K562 (cell line): ENCODE data around the gene MYOT. TPM values are rescaled to one million over a fixed set of nuclear protein-coding genes. Genes with fewer than 3 reads are reported as not detected.

Experiments used
- ATAC-seq: fragments of 200-7000 bp; cut with Tn5 transposase; 3 replicates; pipeline ENCODE4 v1.9.1; 2020; ENCODE audit warnings: moderate library complexity
- BruUV-seq: library from RNA; stranded (reverse); fragments of 400-500 nt; replicated peaks from 2 replicates; lab custom pipeline; 2021; lab: Mats Ljungman, UMichigan
- CTCF ChIA-PET: fragments of 300-600 bp; formaldehyde crosslinking; extraction: SDS; loops from one replicate; lab custom pipeline; 2021; ENCODE audit warnings: low intra/inter-chr PET ratio; lab: Yijun Ruan, JAX
- POLR2A ChIA-PET: fragments of 300-600, 350-650 bp; sonication (Branson Sonifier 250); formaldehyde crosslinking; extraction: SDS; loops from one replicate; lab custom pipeline; 2021; ENCODE audit warnings: antibody characterized with exemption, inconsistent platforms; lab: Yijun Ruan, JAX
- DNase-seq, 4 experiments: peaks; one replicate each; pipeline versions ENCODE4 v3.0.0 to v3.0.0-alpha.2; 2011 to 2018; ENCODE audit warnings: low spot score in 3 of 4, mixed read lengths in 3 of 4; ENCODE audit errors: extremely low read depth in 1 of 4
- FAIRE-seq: peaks from 2 replicates; lab custom pipeline; 2011; peaks lifted over from hg19 to GRCh38; lab: Jason Lieb, UNC
- H2AFZ ChIP-seq: 2 replicates; pipeline ENCODE4 v1.6.0; 2011; ENCODE audit warnings: low read depth, low read length, control low read depth, inconsistent platforms
- H3K27ac ChIP-seq: fragments of 200-600 bp; 3 replicates; pipeline ENCODE4 v1.8.0; 2011; ENCODE audit warnings: low read depth, mild to moderate bottlenecking, control low read depth, inconsistent platforms, low read length, moderate library complexity, mixed read lengths; ENCODE audit errors: extremely low read depth
- H3K27me3 ChIP-seq, 2 experiments: fragments of 300-600 bp in 1 of 2; 2 replicates in 1 of 2; 3 replicates in 1 of 2; pipeline versions ENCODE4 v1.6.0 to v1.8.0; 2011; ENCODE audit warnings: inconsistent platforms in 2 of 2, low read length in 2 of 2, mild to moderate bottlenecking in 1 of 2, mixed read lengths in 1 of 2, moderate library complexity in 1 of 2; ENCODE audit not compliant: control insufficient read depth in 2 of 2, insufficient read depth in 2 of 2
- H3K36me3 ChIP-seq: fragments of 300-600 bp; 3 replicates; pipeline ENCODE4 v1.8.0; 2011; ENCODE audit warnings: mild to moderate bottlenecking, low read length, inconsistent platforms; ENCODE audit not compliant: control insufficient read depth, insufficient read depth
- H3K4me1 ChIP-seq, 2 experiments: fragments of 200-600 bp in 1 of 2; replicated peaks in 1 of 2; 2 replicates in 1 of 2; 3 replicates in 1 of 2; pipeline versions ENCODE4 v1.5.1 to v1.8.0; 2011; ENCODE audit warnings: inconsistent platforms in 2 of 2, low read length in 2 of 2, mild to moderate bottlenecking in 1 of 2, mixed read lengths in 1 of 2, moderate library complexity in 1 of 2; ENCODE audit not compliant: control insufficient read depth in 2 of 2, insufficient read depth in 2 of 2
- H3K4me2 ChIP-seq: 2 replicates; pipeline ENCODE4 v1.6.1; 2011; ENCODE audit warnings: low read length, control low read depth, inconsistent platforms, mixed read lengths; ENCODE audit not compliant: insufficient read depth
- H3K4me3 ChIP-seq: fragments of 200-600 bp; sonication (generic), shearing (Covaris generic); 2 replicates; pipeline ENCODE4 v1.5.1; 2016; ENCODE audit warnings: control low read depth, inconsistent platforms
- H3K79me2 ChIP-seq: fragments of 200-600 bp; 3 replicates; pipeline ENCODE4 v1.8.0; 2011; ENCODE audit warnings: low read length, inconsistent platforms; ENCODE audit not compliant: control insufficient read depth, insufficient read depth
- H3K9ac ChIP-seq, 2 experiments: 2 replicates each; pipeline versions ENCODE4 v1.6.0 to v1.6.1; 2011; ENCODE audit warnings: low read depth in 2 of 2, low read length in 2 of 2, control low read depth in 1 of 2, inconsistent platforms in 1 of 2, mild to moderate bottlenecking in 1 of 2, mixed read lengths in 1 of 2; ENCODE audit not compliant: insufficient read depth in 1 of 2
- H3K9me1 ChIP-seq: one replicate; pipeline ENCODE4 v1.6.0; 2011; ENCODE audit warnings: inconsistent platforms, mild to moderate bottlenecking, low read length, moderate library complexity; ENCODE audit not compliant: control insufficient read depth, insufficient read depth
- H3K9me3 ChIP-seq: replicated peaks from 2 replicates; pipeline ENCODE4 v1.5.1; 2011; ENCODE audit warnings: low read depth, low read length, inconsistent platforms; ENCODE audit not compliant: control insufficient read depth, insufficient read depth
- H4K20me1 ChIP-seq: replicated peaks from 2 replicates; pipeline ENCODE4 v1.6.1; 2011; ENCODE audit warnings: low read length, inconsistent platforms, mixed read lengths; ENCODE audit not compliant: control insufficient read depth, insufficient read depth
- BCLAF1 ChIP-seq, 2 experiments: fragments of 450-650 bp in 1 of 2; IDR thresholded peaks; 2 replicates each; pipeline ENCODE4 v1.6.1; 2011 to 2017; ENCODE audit warnings: low read depth in 2 of 2, antibody characterized with exemption in 1 of 2, borderline replicate concordance in 1 of 2, low read length in 1 of 2, mild to moderate bottlenecking in 1 of 2, mixed read lengths in 1 of 2; ENCODE audit not compliant: control insufficient read depth in 1 of 2
- ETS1 ChIP-seq: conservative IDR thresholded peaks from 2 replicates; pipeline ENCODE4 v1.6.1; 2011; ENCODE audit warnings: low read depth, mild to moderate bottlenecking, low read length; ENCODE audit not compliant: control insufficient read depth
- HIVEP1 ChIP-seq: fragments of 250-450 bp; sonication (Bioruptor Pico); IDR thresholded peaks from 2 replicates; pipeline ENCODE4 v1.4.0; 2020; ENCODE audit warnings: mild to moderate bottlenecking
- KDM5B ChIP-seq: fragments of 200-600 bp; sonication (generic); IDR thresholded peaks from 2 replicates; pipeline ENCODE4 v1.6.1; 2012; ENCODE audit warnings: low read depth, mild to moderate bottlenecking, moderate library complexity, low read length, control low read depth, inconsistent platforms; ENCODE audit not compliant: insufficient replicate concordance
- KHSRP ChIP-seq: fragments of 450-650 bp; IDR thresholded peaks from 2 replicates; pipeline ENCODE4 v1.6.1; 2017
- PHB2 ChIP-seq: fragments of 450-650 bp; IDR thresholded peaks from 2 replicates; pipeline ENCODE4 v1.6.1; 2017; ENCODE audit warnings: low read depth
- TCF7 ChIP-seq: sonication (generic); IDR thresholded peaks from 2 replicates; pipeline ENCODE4 v1.6.1; 2016; ENCODE audit warnings: antibody characterized with exemption, borderline replicate concordance
- ZMIZ1 ChIP-seq, 2 experiments: fragments of 150-350 bp in 1 of 2; IDR thresholded peaks; 2 replicates each; pipeline ENCODE4 v1.6.1; 2012 to 2016; ENCODE audit warnings: low read depth in 2 of 2, low read length in 2 of 2, mild to moderate bottlenecking in 1 of 2, moderate library complexity in 1 of 2
- ZNF764 ChIP-seq: fragments of 250-450 bp; sonication (Bioruptor Pico); IDR thresholded peaks from 2 replicates; pipeline ENCODE4 v1.4.0; 2020; ENCODE audit warnings: low read depth, mild to moderate bottlenecking, moderate library complexity
- in situ Hi-C: fragments of 300-500 bp; cut with MboI; formaldehyde crosslinking; loops from 4 replicates; pipeline ENCODE4 v1.15.0; 2018; ENCODE audit warnings: inconsistent platforms, mixed read lengths
- intact Hi-C: fragments of 100-400 bp; cut with micrococcal nuclease; formaldehyde crosslinking; loops from 2 replicates; pipeline ENCODE4 v1.14.2; 2022
- polyA plus RNA-seq, 8 experiments: library from polyadenylated mRNA; depleted of rRNA in 4 of 8; stranded (reverse) in 5 of 8; unstranded in 3 of 8; fragments of >200 nt; fragmentation: Nextera tagmentation in 2 of 8; fragmentation: Illumina TruSeq in 1 of 8; extraction: Ambion mirVana in 2 of 8; extraction: Trizol in 1 of 8; gene quantifications; 2 replicates each; pipeline versions ENCODE4 v1.2.1 to v1.2.3, GENCODE V29; 2011 to 2014; ENCODE audit warnings: inconsistent platforms in 1 of 8, missing spikeins in 1 of 8
- total RNA-seq, 7 experiments: library from RNA; depleted of rRNA in 6 of 7; stranded (reverse); fragments of >200 nt in 6 of 7; fragmentation: Illumina TruSeq in 2 of 7; extraction: Trizol in 2 of 7; gene quantifications; 2 replicates each; pipeline versions ENCODE4 v1.2.1 to v1.2.3, GENCODE V29; 2011 to 2021; ENCODE audit warnings: low replicate concordance in 1 of 7

Gene MYOT
- total and polyA plus RNA-seq, 9 of the 15 experiments (the other 6 are each of a cell fraction or from before 2014, with no cell fraction given), result 0.24 to 0.38 TPM; not detected in 7

GRCh38 chr5:137876101-137876500 lies 8.4 kb downstream of the MYOT start:
- Histone ChIP-seq H3K9me1 (no peaks in the 10 kb centered on the region), H3K4me2 (no peak overlapping the region), H3K4me1 (no peaks in the 10 kb centered on the region), H3K27ac (no peak overlapping the region), H3K79me2 (no peaks in the 10 kb centered on the region), H3K9me3 (no peaks in the 10 kb centered on the region), H3K36me3 (no peaks in the 10 kb centered on the region), H3K9ac (no peak overlapping the region), H3K4me3 (no peak overlapping the region), H2AFZ (no peak overlapping the region), H3K27me3 (no peaks in the 10 kb centered on the region; a peak in 1 of 5 replicates), H4K20me1 (no peaks in the 10 kb centered on the region)
- CTCF ChIA-PET, result no interaction called here
- DNase-seq (no peak), FAIRE-seq (no peak), ATAC-seq (no peak)
- intact Hi-C loops (no loop called here), in situ Hi-C loops (no loop called here)
- BruUV-seq, result no TSS peak
- POLR2A ChIA-PET, result interaction anchor here (1.0 to 2.2 kb wide), 3 partner anchors 10 to 13 kb away, joined by 3 to 7 read pairs (median 4); partner anchors contain the start of gene PKD2L2
- TF ChIP-seq HIVEP1 (no peak), ZNF764 (no peak), PHB2 (no peak), ETS1 (no peak), TCF7 (no peak), KHSRP (no peak), KDM5B (no peak), ZMIZ1 (IDR thresholded peaks at IDR 0.05; ENCODE audit: low read depth in 2 of 2, low read length in 2 of 2) (no peak), BCLAF1 (IDR thresholded peaks at IDR 0.05; ENCODE audit: borderline replicate concordance in 1 of 2, control insufficient read depth in 1 of 2, low read depth in 2 of 2, low read length in 1 of 2) (no peak)
